Cardiac fibroblast (primary cell): ENCODE results near the gene SLC16A12.
"Not testable (repeated sequence)": the region's sequence is repeated elsewhere in the genome, so short reads cannot be mapped to it uniquely, and the experiment has no call there.

Source experiments
- DNase-seq, 2 donors: peaks; one replicate each; pipeline versions ENCODE4 v3.0.0 to v3.0.0-alpha.2; 2010; ENCODE audit warnings: low read depth in 2 of 2
- H3K4me3 ChIP-seq, 2 donors: replicated peaks in 1 of 2; 1 replicate in 1 of 2; 2 replicates in 1 of 2; pipeline ENCODE4 v1.5.1; 2011; ENCODE audit warnings: low read depth in 2 of 2, low read length in 2 of 2, mild to moderate bottlenecking in 2 of 2, moderate library complexity in 1 of 2
- CTCF ChIP-seq: IDR thresholded peaks from one replicate; pipeline ENCODE4 v1.5.1; 2011; ENCODE audit warnings: low read depth, mild to moderate bottlenecking, low read length, inconsistent platforms

Gene SLC16A12

GRCh38 chr10:89392974-89393373 lies 142.4 kb downstream of the SLC16A12 start:
- peak; percentile 79 to 82 for DNase-seq
- H3K4me3 ChIP-seq: peak overlapping the region; percentile 42 to 69
- TF ChIP-seq CTCF: no peak

- H3K4me3 ChIP-seq: peak within 1 kb of the TSS; percentile 42 to 69
- no peak for TF ChIP-seq CTCF
- peak; percentile 93 to 96 for DNase-seq
Observed at GRCh38 chr10:89391907-89392756, 143.3 kb downstream of the SLC16A12 start, which contains the start of gene IFIT1. IFIT1 (plus strand) TSS chr10:89392623; CDS start chr10:89392713, 90 bp downstream.

GRCh38 chr10:89391226-89391576 lies 144.2 kb downstream of the SLC16A12 start:
- not testable (repeated sequence) for DNase-seq, H3K4me3 ChIP-seq

- DNase-seq: peak in 1 of 2 donors; percentile 17
- no peak overlapping the region for H3K4me3 ChIP-seq
- TF ChIP-seq CTCF: no peak
Observed at GRCh38 chr10:89390476-89391225, 144.7 kb downstream of the SLC16A12 start.

GRCh38 chr10:89389254-89389653 lies 146.1 kb downstream of the SLC16A12 start:
- TF ChIP-seq CTCF: peak; percentile 21
- no peak overlapping the region for H3K4me3 ChIP-seq
- peak; percentile 51 to 72 for DNase-seq

DNA sequence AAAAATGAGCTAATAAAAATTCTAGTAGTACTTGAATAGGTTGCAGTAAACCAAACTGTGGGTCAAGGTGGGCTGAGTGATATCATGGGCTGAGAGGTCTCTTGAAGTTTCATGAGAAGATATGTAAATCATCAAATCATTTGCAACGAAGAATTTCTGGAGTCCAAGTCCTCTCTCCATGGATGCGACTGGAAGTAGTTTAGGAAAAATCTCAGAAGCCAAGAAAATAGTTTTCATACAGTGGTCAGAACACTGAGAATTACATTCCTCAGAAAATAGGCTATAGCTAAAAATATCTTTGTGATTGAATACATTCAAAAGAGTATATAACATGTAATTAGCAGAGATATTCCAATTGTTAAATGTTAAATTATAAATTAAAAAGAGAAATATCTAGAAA lies 146.6 kb downstream of the SLC16A12 start:
- no peak for DNase-seq
- no peak overlapping the region for H3K4me3 ChIP-seq
- TF ChIP-seq CTCF: no peak
